GM20000 (cell line): Measurements from ENCODE around the gene APOBEC2.

Source experiments
- DNase-seq: peaks from one replicate; pipeline ENCODE4 v3.0.0; 2012; ENCODE audit warnings: low spot score
- TF ChIP-seq, protein P1 (sequence below): IDR thresholded peaks from 2 replicates; pipeline ENCODE4 v1.5.1; 2012; ENCODE audit warnings: mild to moderate bottlenecking, control low read depth; ENCODE audit errors: extremely low read depth, missing control alignments

The APOBEC2 gene

DNA sequence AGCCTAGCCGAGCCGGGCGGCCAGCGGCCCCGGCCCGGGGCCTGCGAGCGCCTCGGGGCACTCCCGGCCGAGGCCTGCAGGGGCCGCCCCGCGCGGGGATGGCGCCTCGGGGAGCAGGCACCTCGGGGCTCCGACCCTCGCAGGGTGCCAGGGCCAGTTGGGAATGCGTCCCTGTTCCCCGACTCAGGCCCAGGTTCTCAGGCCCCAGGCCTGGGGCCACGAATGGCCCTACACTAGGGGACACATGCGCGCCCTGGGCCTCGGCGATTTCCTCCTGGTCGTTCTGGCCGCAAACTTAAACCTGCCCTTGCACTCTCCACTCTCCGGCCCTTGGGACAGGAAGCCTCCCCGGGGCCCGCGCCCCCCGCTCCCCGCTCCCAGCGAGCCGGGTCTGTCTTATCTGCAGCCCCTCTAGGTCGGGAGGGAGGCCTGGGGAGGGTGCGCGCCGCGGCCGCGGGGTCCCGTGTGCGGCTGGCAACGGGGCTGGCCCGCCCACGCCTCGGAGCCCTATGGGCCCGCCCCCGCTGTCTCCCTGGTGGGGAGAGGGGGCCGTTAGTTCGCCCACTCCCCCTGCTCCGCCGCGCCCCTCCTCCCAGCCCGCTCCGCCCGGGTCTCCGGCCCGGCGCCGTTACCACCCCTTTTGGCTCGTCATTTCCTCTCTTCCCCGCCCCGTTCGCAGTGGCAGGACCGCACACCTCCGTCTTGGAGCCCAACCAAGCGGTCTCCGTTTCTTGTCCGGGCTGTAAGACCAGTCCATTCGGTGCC lies 20.4 kb downstream of the APOBEC2 start:
- TF ChIP-seq, protein P1, sequence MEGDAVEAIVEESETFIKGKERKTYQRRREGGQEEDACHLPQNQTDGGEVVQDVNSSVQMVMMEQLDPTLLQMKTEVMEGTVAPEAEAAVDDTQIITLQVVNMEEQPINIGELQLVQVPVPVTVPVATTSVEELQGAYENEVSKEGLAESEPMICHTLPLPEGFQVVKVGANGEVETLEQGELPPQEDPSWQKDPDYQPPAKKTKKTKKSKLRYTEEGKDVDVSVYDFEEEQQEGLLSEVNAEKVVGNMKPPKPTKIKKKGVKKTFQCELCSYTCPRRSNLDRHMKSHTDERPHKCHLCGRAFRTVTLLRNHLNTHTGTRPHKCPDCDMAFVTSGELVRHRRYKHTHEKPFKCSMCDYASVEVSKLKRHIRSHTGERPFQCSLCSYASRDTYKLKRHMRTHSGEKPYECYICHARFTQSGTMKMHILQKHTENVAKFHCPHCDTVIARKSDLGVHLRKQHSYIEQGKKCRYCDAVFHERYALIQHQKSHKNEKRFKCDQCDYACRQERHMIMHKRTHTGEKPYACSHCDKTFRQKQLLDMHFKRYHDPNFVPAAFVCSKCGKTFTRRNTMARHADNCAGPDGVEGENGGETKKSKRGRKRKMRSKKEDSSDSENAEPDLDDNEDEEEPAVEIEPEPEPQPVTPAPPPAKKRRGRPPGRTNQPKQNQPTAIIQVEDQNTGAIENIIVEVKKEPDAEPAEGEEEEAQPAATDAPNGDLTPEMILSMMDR: no peak
- DNase-seq: peak; percentile 79

DNA sequence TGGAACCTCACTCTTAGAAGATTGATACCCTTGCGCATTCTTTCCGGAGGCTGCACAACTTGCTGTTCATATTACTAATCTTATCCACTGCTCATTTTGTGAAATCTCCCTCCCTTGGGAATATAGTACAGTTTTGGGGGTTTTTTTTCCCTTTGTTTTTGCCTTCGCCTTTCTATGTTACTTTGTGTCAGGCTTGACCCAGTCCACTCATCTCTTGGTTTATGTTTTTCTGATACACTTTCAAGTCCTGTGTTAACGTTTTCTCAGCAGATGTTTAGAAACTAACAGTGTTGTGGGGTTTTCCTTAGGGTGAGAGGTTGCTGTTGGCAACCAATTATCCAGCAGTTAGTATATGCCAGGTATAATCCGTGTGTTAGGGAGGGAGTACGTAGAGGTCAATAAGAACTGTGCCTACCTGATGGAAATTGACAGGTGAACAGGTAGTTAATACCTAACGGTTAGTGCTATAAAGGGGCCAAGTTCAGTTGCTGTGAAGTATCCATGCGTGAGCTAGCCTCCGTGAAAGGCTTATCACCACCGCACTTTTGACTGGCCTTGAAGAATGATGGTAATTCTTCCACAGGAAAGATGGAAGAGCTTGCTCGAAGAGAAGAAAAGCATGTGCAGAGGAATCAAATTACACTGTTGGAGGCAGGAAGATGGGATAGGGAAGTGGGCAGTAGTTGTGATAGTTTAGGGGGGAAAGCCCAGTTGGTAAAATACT lies 21.1 kb downstream of the APOBEC2 start:
- TF ChIP-seq, protein P1: no peak
- no peak for DNase-seq

DNA sequence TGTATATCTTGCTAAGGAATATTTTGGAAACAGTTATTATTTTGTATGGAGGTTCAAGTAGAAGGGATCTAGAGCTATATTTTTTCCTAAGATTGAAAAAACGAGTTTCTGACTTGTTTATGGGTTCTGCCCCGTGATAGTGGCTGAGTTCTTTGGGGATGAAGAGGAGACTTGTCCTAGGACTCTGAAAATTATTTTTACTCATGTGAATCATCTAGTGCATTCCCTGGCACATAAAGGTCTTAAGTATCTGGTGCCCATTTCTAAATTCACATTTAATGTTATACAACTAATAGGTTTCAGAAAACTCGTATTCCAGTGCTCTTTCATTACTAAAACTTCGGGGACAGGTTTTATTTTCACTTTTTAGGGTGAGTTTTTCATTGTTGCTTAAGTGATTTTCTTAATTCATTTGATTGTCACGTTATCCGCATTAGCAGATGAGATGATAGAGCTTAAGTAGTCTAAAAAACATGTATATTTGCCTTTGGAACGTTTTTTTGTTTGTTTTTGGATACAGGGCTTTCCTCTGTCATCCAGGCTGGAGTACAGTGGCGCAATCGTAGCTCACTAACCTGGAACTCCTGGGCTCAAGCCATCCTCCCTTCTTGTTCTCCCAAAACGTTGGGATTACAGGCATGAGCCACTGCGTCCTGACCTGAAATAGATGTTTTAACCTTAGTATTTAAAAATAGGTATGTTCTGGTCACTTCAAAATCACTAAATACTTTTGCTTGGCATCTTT lies 21.9 kb downstream of the APOBEC2 start:
- TF ChIP-seq, protein P1: no peak
- no peak for DNase-seq

DNA sequence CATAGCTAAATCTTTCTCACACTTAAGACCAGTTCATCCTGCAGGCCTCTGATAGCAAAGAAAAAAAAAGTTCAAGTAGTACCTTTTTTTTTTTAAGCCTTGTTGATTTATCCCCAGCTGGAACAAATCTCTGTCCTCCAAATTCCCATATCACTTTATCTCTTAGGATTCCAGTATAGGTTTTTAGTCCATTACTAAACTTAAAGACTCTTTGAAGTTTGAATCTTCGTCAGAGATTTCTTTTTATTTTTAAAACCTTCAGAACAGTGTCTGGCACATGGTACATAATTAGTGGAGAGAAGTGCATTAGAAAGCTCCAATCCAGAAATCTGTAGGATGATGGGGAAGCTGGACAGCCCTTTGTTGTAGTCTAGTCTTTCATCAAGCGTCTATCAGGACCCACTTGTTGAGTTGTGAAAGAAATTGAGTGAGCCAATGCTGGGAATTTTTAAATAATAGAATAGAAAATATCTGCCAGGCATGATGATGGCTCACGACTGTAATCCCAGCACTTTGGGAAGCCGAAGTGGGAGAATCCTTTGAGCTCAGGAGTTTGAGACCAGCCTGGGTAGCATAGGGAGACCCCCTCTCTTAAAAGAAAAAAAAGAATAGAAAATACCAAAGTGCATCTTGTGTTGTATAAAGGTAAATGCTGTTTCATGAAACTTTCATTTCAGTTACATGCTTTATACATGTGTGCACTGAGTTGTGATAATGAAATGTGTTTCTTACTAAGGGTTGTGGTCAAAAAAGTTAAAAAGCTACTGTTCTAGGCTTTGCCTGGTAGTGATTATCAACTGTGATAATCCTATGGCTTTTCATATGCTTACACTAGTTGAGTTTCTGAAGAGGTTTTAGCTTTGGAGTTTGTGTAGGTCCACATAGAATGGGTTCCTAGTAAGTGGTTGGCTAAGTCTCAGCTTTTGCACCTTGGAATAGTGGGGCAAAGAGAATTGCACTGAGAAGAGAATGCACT lies 22.9 kb downstream of the APOBEC2 start:
- no peak for DNase-seq
- TF ChIP-seq, protein P1: no peak

DNA sequence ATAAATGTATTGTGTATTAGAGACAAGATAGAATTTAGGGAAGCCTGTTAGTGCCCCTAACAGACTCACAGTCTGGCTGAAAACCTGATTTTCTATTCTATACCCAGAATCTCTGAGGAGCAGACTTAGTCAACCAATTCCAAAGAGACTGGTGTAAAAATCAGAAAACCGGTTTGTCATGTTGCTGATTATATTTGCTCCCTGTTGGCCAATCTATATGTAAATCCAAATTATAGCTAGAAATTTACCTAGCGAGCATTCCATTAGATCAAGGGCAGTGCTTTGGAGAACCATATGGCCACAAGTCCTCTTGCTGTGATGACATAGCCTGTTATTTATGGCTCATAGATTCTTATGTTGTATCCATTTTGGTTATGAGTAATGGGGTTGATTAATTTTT lies 24.5 kb downstream of the APOBEC2 start:
- no peak for DNase-seq

DNA sequence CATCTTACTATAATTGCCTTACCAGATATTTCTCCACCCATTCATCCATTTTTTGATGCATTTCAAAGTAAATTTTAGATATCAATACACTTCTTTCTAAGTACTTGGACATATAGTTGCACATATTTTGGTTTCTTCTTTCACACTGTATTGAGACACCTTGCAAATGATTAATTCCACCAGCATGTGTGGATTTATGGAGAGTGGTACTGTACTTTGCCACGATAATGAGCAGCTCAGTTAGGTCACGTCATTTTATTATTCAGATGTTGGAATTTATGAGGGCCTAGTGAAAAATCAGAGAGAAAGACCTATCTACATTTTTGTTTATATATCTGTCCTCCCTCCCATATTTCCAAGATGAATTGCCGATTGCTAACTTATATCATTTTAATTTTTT lies 25.1 kb downstream of the APOBEC2 start:
- no peak for DNase-seq

More for the DNA sequence above, 24.5 kb downstream of the APOBEC2 start:
- TF ChIP-seq, protein P1: no peak

More for the DNA sequence above, 25.1 kb downstream of the APOBEC2 start:
- TF ChIP-seq, protein P1: no peak
